Breast epithelium (tissue), 3 donors: ENCODE measurements around the gene C5AR2.

Source experiments
- POLR2A ChIP-seq: fragments of 450-650 bp; IDR thresholded peaks from one replicate; pipeline ENCODE4 v1.6.1; 2016; ENCODE audit warnings: antibody characterized with exemption, mild to moderate bottlenecking, moderate library complexity
- POLR2AphosphoS5 ChIP-seq, 3 donors: sonication (generic); formaldehyde crosslinking; IDR thresholded peaks; one replicate each; pipeline ENCODE4 v1.6.1; 2017; ENCODE audit warnings: antibody characterized with exemption in 3 of 3
- TF ChIP-seq, protein P1 (sequence below), 3 donors: fragments of 450-650 bp; IDR thresholded peaks; one replicate each; pipeline ENCODE4 v1.5.1; 2016 to 2017; ENCODE audit warnings: antibody characterized with exemption in 3 of 3, mild to moderate bottlenecking in 3 of 3, moderate library complexity in 3 of 3

DNA sequence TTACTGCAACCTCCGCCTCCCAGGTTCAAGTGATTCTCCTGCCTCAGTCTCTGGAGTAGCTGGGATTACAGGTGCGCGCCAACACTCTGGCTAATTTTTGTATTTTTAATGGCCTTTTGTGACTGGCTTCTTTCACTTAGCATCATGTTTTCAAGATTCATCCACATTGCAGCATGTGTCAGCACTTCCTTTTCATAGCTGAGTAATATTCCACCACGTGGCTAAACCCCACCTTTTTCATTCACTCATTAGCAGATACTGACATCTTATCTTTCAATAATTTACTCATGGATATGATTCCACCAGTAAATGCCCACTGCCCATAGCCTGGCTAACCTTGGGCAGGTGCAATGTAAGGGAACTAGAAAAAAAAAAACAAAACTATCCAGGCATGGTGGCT lies 15.5 kb upstream of the C5AR2 start:
- TF ChIP-seq, protein P1, sequence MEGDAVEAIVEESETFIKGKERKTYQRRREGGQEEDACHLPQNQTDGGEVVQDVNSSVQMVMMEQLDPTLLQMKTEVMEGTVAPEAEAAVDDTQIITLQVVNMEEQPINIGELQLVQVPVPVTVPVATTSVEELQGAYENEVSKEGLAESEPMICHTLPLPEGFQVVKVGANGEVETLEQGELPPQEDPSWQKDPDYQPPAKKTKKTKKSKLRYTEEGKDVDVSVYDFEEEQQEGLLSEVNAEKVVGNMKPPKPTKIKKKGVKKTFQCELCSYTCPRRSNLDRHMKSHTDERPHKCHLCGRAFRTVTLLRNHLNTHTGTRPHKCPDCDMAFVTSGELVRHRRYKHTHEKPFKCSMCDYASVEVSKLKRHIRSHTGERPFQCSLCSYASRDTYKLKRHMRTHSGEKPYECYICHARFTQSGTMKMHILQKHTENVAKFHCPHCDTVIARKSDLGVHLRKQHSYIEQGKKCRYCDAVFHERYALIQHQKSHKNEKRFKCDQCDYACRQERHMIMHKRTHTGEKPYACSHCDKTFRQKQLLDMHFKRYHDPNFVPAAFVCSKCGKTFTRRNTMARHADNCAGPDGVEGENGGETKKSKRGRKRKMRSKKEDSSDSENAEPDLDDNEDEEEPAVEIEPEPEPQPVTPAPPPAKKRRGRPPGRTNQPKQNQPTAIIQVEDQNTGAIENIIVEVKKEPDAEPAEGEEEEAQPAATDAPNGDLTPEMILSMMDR (IDR thresholded peaks at IDR 0.05): no peak
- no peak for TF ChIP-seq POLR2A
- no peak for TF ChIP-seq POLR2AphosphoS5 (IDR thresholded peaks at IDR 0.05)
